ENCODE results near the gene RPIA.

The RPIA gene

DNA sequence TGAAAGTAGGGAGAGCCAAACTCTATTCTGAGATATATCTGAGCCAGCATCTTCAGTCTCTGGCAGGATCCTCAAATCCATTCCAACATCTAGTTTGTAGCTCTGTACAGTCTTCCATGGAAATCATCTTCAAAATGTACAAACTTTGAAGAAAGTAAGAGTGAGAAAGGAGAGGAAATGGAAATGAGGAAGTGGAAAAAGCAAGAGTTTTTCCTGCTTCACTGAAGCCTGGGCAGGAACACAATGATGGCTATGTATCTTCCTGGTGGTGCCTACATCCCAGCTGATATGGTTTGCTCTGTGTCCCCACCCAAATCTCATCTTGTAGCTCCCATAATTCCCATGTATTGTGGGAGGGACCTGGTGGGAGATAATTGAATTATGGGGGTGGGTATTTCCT, 4.1 kb upstream of the RPIA start:
- no peak for DNase-seq

DNA sequence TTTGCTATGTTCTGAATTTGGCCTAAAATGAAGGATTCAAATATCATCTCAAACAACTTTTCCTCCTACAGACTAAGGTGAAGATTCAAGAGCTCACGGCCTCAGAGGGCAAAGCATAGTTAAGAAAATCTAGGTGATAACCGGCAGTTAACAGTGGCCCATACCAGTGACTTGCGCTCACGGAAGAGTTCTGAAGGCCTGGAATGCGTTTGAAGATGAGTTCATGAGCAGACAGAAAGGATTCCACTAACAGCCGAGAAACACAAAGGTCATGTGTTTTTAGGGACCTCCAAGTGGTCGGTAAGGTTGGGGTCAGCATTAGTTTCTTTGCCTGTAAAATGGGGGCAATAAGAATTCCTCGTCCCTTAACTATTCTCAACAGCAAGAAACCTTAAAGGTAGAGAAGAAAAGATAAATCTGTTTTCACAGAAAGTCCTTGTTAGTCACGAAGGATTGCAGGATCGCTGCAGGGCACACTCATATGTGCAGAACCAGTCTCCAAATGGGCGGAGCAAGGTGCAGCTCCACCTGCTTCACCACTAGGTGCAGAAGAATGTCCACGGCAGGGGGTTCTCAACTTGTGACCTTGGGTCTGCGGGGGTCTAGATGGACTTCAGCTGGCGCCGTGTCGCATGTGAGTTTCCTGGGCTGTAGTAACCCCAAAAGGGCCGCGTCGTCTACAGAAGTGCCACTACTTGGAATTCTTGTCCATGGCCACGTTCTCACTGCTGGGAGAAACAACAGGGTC, 708 bp upstream of the RPIA start:
- DNase-seq, result no peak

DNA sequence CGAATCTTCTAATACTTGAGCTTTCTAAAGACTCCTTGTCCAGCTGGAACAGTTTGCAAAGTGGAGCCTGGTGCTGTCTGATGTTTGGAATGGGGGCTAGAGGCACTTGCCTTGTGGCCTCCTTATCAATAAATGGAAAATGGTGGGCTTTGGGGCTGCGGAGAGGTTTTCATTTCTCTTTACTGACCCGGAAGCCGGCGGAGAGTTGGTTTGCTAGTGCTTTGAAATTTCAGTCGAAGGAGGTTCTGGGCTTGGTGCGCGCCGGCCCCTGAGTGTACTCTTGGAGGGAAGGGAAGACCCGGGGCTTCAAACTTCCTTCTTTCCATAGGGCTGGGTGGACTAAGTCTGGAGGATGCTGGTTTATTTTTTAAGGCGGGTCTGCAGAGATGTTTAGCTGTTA, 714 bp downstream of the RPIA start:
- no peak for DNase-seq

DNA sequence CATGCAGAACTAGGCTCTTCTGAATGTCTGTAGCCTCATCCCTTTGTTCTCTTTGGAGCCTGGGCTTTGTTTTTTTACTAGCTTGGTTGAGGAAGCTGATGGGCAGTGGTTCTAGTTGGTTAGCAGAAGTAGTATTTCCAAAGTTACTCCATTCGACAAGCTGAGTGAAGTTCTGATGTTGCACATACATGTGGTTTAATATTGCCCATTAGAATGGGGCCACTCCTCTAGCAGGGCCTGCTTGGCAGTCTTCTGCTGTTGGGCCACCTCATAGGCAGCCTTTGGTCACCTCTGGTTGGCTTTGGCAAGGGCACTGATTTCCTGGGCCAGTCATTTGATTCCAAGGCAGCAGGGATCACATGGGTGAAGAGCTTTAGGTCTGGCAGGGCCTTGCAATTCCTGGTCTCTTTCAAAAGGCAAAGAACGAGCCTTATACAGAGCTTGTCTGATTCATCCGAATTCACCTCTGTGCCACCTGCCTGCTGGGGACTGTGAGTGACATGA, 2.5 kb downstream of the RPIA start:
- no peak for DNase-seq

- DNase-seq, result no peak
Observed at GRCh38 chr2:88696611-88697010, 5.1 kb downstream of the RPIA start.

DNA sequence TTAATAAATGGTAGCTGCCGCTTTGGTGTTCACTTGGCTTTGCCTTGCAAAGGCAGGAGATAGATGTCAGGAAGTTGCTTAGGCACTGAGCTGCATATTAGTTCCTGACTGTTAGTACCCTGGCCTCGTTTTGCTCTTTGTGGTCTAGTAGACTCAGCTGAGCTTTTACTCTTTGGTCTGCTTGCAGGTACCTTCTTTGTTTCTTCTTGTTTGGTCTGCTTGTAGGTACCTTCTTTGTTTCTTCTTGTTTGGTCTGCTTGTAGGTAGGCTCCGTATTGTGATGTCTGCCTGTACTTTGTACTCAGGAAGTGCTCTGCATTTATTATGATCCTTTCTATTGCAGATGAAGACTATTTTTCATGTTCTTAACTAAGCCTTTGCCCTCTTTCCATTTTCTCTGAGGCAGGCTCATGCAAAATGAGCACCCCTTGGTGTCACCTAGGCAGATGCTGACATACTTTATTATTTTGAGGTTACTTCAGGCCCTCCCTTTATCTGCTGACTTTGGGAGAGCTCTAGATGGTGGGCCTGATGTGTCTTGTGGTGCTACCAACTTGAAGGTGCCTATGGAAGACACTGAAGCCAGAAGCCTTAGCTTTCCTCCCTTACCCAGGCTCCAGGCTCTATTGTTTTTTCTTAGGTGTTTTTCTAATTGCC, 6.0 kb downstream of the RPIA start:
- DNase-seq, result no peak

GRCh38 chr2:88698027-88698413, 6.5 kb downstream of the RPIA start:
- no peak for DNase-seq

GRCh38 chr2:88698498-88699233, 7.2 kb downstream of the RPIA start:
- DNase-seq, result no peak

GRCh38 chr2:88707003-88707402, 15.5 kb downstream of the RPIA start:
- no peak for DNase-seq

DNA sequence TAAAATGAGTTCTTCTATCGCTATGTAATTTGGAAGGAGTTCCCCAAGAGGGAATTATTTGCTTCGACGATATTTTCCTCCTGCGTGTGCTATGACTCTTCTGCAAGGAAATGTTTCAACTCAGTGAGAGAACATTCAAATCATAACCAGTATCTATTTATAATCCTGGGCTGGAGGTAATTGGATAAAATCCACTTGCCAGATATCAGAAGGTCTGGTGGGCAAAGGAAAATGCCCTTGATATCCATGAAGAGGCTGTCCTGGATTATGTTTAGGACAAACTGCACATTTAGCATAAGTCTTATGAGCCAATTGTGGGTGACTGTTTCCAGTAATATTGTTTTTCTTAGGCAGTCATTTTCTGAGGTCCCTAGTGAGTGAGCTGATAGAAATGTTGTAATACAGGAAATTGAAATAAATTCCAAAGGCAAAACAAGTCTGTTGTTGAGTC, 17.7 kb downstream of the RPIA start:
- no peak for DNase-seq

DNA sequence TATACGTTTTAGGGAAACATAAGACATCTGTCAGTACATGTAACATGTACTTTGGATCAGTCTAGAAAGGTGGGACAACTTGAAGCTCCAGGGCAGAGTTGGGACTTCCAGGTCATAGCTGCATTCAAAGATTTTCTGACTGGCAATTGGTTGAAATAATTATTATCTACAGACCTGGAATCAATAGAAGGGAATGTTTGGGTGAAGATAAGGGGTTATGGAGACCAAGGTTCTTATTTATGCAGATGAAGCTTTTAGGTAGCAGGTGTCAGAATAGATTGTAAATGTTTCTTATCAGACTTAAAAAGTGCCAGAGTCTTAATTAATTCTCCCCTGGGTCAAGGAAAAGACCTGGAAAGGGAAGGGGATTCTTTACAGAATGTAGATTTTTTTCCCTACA, 19.8 kb downstream of the RPIA start:
- DNase-seq, result no peak

DNA sequence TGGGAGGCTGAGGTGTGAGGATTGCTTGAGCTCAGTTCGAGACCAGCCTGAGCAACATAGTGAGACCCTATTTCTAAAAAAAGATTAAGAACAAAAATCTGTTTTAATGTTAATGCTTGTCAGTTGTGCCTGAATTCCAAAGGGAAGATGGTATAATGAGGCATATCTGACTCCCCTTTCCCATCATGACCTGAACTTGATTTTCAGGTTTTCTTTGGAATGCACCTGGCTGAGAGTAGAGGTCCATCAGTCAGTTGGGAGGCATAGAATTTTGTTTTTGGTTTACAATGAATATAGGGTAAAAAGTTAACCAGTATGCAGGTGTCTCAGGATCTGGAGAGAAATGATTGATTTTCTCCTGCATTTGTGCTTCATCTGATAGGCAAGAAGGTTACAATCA, 20.4 kb downstream of the RPIA start:
- no peak for DNase-seq

DNA sequence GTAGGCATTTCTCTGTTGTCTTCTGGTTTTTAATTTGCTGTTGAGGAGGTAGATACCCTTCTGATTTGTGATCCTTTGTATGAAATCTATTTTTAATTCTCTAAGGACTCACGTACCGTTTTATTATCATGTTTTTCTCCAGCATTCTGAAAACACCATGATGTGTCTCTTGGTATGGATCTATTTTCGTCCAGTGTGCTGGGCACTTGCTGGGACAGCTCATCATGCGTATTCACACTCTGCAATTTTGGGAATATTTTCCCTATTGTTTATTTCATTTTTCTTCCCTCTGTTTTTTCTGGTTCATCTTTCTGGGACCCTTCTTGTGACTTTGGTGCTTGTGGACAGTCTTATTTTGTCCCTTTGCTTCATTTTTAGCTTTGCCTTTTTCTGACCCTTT, 21.9 kb downstream of the RPIA start:
- DNase-seq, result no peak

DNA sequence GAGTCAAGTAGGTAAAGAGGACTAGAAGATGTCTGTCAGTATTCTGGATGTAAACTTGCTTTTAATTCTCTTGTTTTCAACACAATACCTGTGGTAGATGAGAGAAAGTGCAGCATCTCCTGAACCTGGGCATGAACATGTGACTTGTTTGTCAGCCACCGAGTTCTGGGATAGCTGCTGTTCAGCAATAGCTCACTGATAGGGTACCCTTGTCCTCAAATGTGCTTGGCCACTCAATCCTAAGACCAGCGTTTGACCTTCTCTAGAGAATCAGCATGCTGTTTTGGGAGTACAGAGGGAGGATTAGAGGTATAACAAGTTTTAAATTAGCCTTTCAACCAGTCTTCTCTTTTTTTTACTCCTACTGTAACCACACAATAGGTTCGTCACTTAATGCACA, 23.2 kb downstream of the RPIA start:
- no peak for DNase-seq

DNA sequence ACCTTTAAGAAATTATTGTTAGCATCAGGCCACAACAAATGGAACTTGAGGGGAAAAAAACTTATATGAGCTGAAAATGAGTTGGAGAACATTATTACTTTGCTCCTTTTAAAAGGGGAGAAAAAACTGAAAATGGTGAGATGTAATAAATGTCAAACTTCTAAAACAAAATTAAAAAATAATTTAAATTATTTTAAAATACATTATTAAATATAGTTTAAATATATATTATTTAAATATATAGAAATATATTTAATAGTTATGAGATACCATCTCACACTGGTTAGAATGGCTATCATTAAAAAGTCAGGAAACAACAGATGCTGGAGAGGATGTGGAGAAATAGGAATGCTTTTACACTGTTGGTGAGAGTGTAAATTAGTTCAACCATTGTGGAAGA, 28.9 kb downstream of the RPIA start:
- DNase-seq, result no peak

GRCh38 chr2:88721268-88721667, 29.8 kb downstream of the RPIA start:
- no peak for DNase-seq

DNA sequence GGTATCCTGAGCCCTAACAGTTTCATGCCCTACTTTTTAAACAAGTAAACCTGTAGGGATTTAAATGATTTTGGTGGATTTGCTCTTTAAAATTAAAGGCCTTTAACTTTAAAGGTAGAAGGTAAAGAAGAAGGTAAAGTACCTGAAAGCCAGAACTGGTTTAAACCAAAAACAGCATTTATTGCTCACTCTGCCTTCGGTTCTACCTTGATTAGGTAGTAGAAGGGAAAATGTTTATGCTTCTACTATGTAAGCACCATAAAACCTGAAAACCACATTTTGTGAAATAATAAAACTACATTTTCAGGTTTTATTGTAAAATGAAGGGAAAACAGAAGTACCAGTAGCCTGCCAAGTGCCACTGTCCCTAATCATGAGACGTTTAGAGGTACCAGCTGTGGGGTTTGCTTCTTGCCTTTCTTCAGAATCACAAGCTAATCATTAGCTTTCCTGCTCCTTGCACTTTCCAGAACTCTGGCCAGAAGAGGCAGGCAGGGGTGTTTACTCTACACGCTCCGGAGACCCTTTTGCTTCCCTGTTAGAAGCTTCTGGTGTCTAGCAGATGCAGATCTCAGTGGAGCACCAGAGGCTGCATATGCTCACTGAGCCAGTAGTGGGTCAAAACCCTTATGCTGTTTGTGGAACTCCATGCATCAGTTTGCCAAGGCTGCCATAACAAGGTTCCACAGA, 33.3 kb downstream of the RPIA start:
- no peak for DNase-seq

DNA sequence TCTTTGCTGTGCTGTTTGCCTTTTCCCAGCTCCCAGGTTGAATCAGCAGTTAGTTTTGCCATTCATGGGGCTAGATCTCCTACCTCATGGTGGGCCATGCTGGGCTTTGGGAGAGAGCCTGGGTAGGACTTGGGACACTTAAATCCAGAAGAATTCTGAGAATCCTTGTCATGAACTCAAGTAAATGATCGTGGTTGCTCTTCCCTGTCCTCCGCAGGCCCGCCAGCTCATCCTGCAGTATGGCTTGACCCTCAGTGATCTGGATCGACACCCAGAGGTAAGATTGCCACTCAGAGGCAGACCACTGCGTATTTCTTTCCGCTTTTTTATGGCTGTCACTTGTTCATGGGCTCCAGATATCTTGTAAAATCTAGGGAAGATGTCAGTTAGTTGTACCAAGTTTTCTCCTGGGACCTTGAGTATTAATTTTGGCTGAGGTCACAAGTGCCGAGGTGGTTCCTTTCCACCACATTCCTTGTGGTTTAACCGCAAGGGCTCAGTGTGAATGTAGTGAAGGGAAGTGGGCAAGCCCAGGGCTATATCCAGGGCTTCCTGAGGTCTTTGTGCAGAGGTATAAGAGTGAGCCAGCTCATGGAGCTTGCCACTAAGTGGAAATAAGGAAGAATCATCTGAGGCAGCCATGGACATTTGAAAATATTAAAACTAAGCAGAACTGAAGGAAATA, 37.7 kb downstream of the RPIA start:
- DNase-seq, result no peak

DNA sequence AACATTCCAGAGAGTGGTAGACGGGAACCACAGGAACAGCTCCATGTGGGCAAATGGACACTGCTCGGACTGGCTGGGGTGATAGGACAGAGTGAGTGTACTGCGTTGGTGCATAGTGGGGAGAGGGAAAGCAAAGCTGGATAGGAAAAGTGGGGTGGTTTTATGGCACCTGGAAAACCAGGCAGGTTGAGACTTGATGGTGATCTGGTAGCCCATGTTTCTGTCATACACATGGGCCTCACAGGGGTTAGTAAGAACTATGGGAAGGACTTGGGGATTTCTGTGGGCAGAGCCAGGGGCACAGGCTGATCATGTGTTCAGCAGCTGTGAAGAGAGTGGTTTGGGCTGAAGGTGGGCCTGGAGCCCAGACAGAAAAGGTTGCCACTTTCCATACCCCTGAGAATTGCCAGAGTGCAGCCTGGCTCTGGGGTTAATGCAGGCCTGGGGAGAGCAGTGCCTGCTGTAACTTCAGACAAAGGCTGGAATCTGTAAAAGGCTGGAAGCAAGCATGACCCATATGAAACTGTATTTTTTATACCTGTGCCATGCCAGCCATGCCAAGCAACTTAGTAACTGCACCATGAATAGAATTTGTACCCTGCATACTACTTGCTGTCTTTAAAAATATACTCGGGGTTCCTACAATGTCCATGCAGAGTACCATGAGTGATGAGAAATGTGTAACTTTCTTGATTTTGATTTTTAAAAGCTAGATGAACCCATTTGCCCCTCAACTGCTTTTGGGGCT, 41.9 kb downstream of the RPIA start:
- DNase-seq, result no peak

DNA sequence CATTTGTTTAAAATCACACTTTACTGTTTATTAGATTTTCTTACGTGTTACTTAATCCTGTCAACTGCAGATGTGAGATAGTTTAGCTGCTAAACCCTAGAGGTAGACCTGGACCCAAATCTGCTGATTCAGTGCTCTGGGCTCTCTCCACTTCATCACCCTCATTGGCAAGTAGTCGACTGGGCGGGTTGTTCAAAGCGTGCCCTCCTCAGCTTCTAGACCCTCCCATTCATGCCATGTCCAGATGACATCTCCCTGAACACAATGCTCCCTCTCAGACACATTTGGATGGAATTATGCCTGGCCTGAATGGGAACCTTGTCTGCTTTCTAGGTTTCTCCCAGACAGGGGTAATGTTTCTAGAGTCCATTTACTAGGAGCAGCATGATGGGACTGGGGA, 43.7 kb downstream of the RPIA start:
- no peak for DNase-seq

- no peak for DNase-seq
Observed at GRCh38 chr2:88735853-88736252, 44.4 kb downstream of the RPIA start.

DNA sequence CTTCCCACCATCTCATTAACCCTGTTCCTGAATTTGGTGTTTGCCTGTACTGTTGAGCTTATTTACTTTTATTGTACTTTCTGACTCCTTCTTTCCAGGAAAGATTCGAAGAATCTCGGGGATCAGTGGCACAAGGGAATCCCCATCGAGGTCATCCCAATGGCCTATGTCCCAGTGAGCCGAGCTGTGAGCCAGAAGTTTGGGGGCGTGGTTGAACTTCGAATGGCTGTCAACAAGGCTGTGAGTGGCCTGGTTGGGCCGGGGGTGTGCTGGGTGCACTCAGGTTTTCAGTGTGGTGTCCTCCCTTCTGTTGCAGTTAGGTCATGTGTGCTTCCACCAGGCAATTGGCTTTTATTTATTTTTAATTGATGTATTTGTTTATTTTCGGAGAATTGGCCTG, 45.0 kb downstream of the RPIA start:
- no peak for DNase-seq
